GM12875 (cell line): Measurements from ENCODE around the gene CWC15.
A peak's percentile ranks its signal among the peaks of the same experiment; 100 is the strongest.
"Not testable (repeated sequence)": the region's sequence is repeated elsewhere in the genome, so short reads cannot be mapped to it uniquely, and the experiment has no call there.

Experiments
- H3K4me3 ChIP-seq: one replicate; pipeline ENCODE4 v1.5.1; 2011; ENCODE audit warnings: low read depth, low read length, control low read depth
- TF ChIP-seq, protein P1 (sequence below): IDR thresholded peaks from 2 replicates; pipeline ENCODE4 v1.5.1; 2011; ENCODE audit warnings: low read depth, mild to moderate bottlenecking, control low read depth, inconsistent platforms, low read length, moderate library complexity, borderline replicate concordance; ENCODE audit not compliant: insufficient read depth

CWC15 gene

DNA sequence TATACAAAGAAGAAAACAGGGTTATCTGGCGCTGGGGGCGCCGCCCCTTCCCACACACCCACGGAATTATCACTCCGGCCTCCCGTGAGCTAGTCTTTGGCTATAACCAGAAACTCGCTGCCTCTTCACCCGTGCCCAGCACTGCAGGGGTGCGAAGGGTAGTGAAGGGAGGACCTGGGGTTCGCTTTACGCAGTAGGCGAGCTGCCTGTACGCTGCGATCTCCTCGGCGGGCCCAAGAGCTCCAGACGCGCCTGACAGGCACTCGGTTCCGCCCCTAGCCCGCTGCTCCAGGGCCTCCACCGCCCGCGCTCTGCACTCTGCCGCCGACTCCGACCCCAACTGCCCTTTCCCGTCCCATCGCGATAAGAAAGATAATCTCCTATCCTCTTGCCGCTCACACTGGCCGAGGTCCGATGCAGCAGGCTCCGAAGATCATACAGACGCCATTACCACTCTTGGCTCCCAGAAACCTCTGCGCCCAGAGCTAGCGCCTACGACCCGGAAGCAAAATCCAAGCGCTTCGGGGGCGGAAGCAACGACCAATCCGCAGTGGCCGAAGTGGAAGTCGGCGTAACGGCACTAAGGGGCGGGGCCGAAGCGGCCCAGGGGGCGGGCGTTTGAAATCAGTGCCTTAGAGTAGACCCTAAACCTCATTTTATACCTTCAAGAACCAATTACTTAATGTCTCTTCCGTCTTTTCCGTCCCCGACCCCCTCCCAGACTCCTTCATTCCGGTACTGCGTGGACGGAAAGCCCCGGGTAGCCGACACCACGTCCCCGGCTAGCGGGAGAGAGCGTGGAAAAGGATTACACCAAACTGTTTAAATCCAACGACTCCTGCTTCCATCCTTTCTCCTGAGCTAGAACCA is at the start of gene CWC15, which contains the start of gene KDM4D:
Gene CWC15 (minus strand): TSS at position 458 of the 870 bp plus-strand sequence. CDS start 1,371 bp downstream, outside the sequence.
Gene KDM4D (plus strand): TSS at position 611 of the 870 bp plus-strand sequence. CDS start 23,664 bp downstream, outside the sequence.
- TF ChIP-seq, protein P1, sequence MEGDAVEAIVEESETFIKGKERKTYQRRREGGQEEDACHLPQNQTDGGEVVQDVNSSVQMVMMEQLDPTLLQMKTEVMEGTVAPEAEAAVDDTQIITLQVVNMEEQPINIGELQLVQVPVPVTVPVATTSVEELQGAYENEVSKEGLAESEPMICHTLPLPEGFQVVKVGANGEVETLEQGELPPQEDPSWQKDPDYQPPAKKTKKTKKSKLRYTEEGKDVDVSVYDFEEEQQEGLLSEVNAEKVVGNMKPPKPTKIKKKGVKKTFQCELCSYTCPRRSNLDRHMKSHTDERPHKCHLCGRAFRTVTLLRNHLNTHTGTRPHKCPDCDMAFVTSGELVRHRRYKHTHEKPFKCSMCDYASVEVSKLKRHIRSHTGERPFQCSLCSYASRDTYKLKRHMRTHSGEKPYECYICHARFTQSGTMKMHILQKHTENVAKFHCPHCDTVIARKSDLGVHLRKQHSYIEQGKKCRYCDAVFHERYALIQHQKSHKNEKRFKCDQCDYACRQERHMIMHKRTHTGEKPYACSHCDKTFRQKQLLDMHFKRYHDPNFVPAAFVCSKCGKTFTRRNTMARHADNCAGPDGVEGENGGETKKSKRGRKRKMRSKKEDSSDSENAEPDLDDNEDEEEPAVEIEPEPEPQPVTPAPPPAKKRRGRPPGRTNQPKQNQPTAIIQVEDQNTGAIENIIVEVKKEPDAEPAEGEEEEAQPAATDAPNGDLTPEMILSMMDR = no peak
- H3K4me3 ChIP-seq = peak within 1 kb of the TSS; percentile 90

DNA sequence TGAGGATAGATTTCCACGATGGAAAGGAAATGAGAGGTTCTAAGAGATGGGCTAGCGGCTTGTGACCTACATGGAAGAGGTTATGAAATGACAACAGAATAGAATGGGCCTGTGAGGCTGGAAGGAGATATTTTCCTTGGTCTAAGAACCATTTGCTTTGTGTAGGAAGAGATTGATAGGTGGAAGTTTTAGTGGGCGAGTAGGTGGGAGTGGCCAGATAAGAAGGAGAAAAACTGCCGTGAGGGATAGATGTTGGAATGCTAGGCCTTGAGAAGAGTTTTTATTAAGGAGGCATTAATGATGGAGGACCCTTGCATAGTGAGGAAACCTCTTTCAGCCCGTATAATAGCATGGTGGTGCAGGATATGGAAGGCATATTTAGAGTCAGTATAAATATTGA is 48.1 kb upstream of the CWC15 start:
- not testable (repeated sequence) for H3K4me3 ChIP-seq

DNA sequence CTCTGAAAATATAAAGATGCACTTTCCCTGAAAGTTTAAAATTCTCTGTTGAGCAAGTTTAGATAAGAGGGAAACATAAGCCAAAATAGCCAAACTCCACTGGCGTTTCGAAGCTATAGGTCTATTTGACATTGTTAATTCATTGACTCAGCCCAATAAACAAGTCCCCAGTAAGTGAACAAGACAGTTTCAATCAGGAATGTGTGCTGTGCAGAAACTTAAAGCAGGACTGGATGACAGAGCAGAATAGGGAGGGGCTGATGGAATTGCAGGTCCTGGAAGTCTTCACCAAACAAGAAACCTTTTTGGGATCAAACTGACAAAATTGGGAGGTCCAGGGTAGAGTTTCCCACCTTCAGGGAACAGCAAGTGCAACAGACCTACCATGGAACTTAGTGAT is 42.8 kb upstream of the CWC15 start:
- no peak overlapping the region for H3K4me3 ChIP-seq

DNA sequence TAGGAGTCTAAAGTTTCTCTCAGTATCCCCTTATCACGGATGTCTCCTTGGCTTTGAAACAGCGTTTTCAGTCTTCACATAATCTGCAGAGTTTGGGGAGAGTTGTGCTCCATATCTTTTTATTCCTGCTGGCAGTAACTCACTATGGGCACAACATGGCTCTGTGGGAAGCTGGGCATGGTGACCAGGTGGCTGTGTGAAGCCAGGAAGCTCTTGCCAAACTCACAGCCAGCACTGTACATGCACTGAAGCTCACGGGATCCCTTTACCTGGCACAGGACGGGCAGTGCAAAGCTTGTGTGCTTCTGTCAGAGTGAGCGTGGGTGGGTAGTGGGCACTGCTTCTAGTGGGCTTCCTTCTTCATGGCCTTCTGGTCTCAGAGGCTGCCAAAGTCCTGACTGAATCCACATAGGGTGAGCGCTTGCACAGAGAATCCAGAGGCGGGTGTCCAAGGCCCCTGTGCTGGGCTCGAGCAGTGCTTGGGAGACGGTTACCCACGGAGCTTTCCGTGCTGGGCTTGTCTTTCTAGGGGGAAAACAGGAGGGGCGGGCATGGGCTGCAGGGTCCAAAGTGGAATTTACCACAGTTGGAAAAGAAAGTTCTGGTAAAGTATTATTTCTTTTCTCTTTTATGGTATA is 40.9 kb upstream of the CWC15 start:
- no peak overlapping the region for H3K4me3 ChIP-seq
- TF ChIP-seq, protein P1 = no peak

More for the DNA sequence above, 42.8 kb upstream of the CWC15 start:
- TF ChIP-seq, protein P1 = no peak

DNA sequence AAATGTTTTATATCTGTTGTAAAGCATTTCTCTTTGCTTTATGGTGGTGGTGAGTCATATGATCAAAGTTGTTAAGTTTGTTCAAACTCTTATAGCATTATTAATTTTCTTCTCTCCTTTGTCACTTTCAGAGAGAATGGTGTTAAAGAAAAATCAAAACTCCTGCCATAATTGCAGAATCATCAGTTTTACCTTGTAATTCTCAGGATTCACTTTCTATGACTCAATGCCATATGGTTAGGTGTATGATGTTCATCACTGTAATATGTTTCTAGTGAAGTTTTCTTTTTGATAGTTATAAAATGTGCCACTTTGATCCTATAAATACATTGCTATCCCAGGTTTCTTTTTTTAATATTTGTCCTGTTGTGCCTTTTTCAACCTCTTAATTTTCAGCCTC is 38.0 kb upstream of the CWC15 start:
- H3K4me3 ChIP-seq = no peak overlapping the region
- TF ChIP-seq, protein P1 = no peak

DNA sequence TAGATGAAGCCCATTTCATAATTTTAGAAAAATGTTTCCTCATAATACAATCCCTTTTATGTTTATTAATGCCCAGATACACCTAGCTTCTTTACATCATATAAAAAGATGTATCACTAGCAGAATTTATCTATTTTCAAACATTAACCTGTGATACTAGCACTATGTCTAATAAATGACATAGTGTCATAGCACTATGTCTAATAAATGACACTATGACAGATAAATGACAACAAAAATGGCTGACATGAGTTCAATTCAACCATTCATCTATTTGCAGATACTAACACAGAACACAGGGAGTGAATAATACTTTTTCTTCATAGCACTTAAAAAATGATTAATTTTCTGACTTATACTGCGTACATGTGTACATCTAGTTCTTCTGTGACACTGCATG is 32.3 kb upstream of the CWC15 start:
- H3K4me3 ChIP-seq = no peak overlapping the region
- TF ChIP-seq, protein P1 = no peak

DNA sequence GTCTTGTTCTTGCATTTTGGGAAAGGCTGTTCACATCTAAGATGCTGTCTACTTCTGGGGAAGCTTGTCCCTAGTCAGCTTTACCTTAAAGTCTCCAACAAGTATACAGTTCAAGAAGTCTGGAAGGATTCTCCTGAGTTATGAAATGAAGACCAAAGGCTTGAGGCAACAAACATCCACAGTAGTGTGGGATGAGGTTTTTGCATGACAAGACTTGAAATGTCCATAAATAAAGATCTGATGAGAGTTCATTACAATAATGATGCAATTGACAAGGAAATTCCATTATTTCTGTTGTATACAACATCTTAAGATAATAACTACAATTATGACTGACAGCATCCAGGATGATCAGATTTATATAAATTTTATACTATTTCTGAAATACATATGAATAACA is 30.4 kb upstream of the CWC15 start:
- TF ChIP-seq, protein P1 = no peak
- H3K4me3 ChIP-seq = no peak overlapping the region
